ENCODE data around the gene PDE4B.

Gene PDE4B

GRCh38 chr1:65792669-65793358 is at the start of gene PDE4B:
PDE4B (plus strand) TSS chr1:65792895.
- DNase-seq = no peak

- no peak for DNase-seq
These were observed 48.0 kb upstream of the PDE4B start for GRCh38 chr1:65744731-65745130.

- no peak for DNase-seq
These were observed 40.7 kb upstream of the PDE4B start for GRCh38 chr1:65751961-65752360.

- DNase-seq = no peak
These were observed 36.1 kb upstream of the PDE4B start for GRCh38 chr1:65756616-65757015.

GRCh38 chr1:65757531-65757930 is 35.2 kb upstream of the PDE4B start:
- no peak for DNase-seq

GRCh38 chr1:65758128-65758527 is 34.6 kb upstream of the PDE4B start:
- DNase-seq = no peak

GRCh38 chr1:65759516-65759915 is 33.2 kb upstream of the PDE4B start:
- DNase-seq = no peak

GRCh38 chr1:65762081-65762862 is 30.4 kb upstream of the PDE4B start:
- DNase-seq = no peak

GRCh38 chr1:65764052-65764451 is 28.6 kb upstream of the PDE4B start:
- DNase-seq = no peak

GRCh38 chr1:65765631-65766030 is 27.1 kb upstream of the PDE4B start:
- DNase-seq = peak; percentile 28 to 46

GRCh38 chr1:65769636-65770035 is 23.1 kb upstream of the PDE4B start:
- DNase-seq = no peak

- no peak for DNase-seq
These were observed 20.1 kb upstream of the PDE4B start for GRCh38 chr1:65772607-65773006.

GRCh38 chr1:65773391-65774123 is 19.1 kb upstream of the PDE4B start:
- no peak for DNase-seq

- no peak for DNase-seq
These were observed 3.9 kb upstream of the PDE4B start for GRCh38 chr1:65788762-65789161.

- DNase-seq = peak; percentile 78 to 80
These were observed 1.3 kb upstream of the PDE4B start for GRCh38 chr1:65791396-65791795.

GRCh38 chr1:65791801-65792668 is 660 bp upstream of the PDE4B start:
- no peak for DNase-seq

- no peak for DNase-seq
These were observed 651 bp downstream of the PDE4B start for GRCh38 chr1:65793359-65793732.

- no peak for DNase-seq
These were observed 2.6 kb downstream of the PDE4B start for GRCh38 chr1:65795311-65795710.

- no peak for DNase-seq
These were observed 6.9 kb downstream of the PDE4B start for GRCh38 chr1:65799601-65800000.

- DNase-seq = no peak
These were observed 11.9 kb downstream of the PDE4B start for GRCh38 chr1:65804584-65804983.

GRCh38 chr1:65812065-65812464 is 19.4 kb downstream of the PDE4B start:
- peak; percentile 92 for DNase-seq

GRCh38 chr1:65813956-65814355 is 21.3 kb downstream of the PDE4B start:
- no peak for DNase-seq

- no peak for DNase-seq
These were observed 22.1 kb downstream of the PDE4B start for GRCh38 chr1:65814752-65815151.

All from inflammatory macrophage treated with lipopolysaccharide for 1 hour (primary cell).